ENCODE results near the gene HCFC2.

DNA sequence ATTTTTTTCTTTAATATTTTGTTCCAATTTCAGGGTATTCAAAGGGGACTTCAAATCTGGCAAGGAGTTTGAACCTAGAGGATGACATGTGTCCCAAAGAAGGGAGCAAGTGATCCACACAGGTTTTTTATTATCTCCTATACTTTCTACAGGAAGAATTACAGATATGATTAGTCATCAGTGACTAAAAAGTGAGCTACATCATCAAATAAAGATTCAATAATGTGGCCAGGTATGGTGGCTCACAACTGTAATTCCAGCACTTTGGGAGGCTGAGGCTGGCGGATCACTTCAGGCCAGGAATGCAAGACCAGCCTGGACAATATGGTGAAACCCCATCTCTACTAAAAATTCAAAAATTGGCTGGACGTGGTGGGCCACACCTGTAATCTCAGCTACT, 38.6 kb upstream of the HCFC2 start:
- TF ChIP-seq MAFK (IDR thresholded peaks at IDR 0.05; ENCODE audit: low read depth, low read length) (no peak), POLR2A (IDR thresholded peaks at IDR 0.05; ENCODE audit: low read depth, low read length) (no peak)

Data from IMR-90 (cell line).